Activated CD4-positive, alpha-beta T cell treated with anti-CD3 and anti-CD28 coated beads, Interleukin-2, amount 50 U/mL, for 48 hours (primary cell): ENCODE data around the gene TGFBR1.

Experiments
- DNase-seq, 2 experiments: peaks; one replicate each; pipeline ENCODE4 v3.0.0-alpha.2; 2020

The TGFBR1 gene

GRCh38 chr9:99108131-99108530, 3.2 kb downstream of the TGFBR1 start:
- no peak for DNase-seq

GRCh38 chr9:99109522-99109921, 4.6 kb downstream of the TGFBR1 start:
- no peak for DNase-seq

DNA sequence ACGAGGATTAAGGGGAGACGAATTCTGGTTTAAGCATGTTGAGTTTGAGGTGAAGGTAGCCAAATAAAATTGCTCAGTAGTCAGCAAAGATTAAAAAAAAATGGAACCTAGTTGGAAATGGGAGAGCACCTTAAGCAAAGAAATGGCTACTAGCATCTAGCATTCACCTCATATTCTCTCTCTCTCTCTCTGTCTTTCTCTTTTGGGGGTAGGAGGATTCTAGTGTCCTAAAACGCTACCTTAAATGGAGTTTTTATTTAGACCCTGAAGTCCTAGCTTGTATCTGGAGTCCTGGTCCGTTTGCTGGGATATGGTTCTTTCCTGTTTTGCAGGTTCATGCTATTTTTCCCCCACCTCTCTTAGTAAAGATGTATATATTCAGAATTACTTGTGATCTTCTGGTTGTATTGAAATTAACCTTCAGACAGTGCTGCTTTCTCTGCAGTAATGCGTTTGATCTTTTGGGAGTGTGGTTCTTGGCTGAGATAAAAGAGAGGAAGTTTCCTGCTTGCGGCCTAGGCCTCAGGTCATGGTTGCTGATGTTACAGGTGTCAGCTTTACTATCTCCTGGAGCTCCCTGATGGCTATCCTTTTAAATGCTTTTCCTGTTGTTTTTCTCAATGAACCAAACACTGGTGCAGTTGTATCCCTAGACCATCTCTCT, 8.0 kb downstream of the TGFBR1 start:
- DNase-seq: no peak

DNA sequence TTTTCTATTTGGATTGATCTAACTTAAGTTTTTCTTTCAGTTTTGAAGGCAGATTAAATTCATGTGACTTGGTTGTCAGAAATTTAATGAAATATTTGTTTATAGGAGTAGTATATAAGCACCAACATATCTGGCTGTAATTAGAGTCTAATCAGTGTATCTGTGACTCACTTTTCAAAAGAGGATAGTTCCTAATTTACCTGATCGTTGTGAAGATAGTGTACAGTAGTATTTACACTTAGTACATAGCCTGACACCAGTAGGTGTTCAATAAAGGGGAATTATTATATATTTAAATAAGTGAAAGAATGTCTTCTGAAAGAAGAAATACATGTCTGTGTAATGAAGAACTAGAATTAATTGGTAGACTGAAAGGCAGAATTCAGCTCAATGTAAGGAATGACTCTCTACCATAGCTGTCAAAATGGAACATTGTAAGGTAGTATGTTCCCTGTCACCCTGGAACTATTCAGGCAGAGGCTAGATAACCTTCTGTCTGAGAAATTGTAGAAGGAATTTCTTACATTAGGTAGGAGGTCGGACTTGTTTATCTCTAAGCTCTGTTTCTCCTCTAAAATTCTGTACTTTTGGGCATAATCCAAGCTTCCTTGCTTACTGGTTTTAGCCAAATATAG, 8.6 kb downstream of the TGFBR1 start:
- no peak for DNase-seq

DNA sequence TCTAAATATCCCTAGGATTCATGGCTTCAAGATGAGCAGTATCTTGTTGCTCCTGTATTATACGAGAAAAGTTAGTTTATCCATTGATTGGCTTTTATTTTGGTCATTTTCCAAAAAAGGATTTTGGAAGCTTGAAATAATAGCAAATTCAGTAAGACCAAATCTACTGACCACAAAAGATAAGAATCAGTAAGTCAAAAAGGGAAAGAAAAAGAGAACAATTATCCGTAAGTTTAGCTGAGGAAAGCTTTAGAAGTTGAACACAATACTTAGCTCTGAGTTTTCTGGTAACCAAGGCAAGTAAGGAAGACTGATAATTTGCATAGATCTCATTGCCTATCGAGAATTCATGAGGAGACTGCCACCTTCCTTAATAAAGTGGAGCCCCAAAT, 9.1 kb downstream of the TGFBR1 start:
- DNase-seq: no peak

DNA sequence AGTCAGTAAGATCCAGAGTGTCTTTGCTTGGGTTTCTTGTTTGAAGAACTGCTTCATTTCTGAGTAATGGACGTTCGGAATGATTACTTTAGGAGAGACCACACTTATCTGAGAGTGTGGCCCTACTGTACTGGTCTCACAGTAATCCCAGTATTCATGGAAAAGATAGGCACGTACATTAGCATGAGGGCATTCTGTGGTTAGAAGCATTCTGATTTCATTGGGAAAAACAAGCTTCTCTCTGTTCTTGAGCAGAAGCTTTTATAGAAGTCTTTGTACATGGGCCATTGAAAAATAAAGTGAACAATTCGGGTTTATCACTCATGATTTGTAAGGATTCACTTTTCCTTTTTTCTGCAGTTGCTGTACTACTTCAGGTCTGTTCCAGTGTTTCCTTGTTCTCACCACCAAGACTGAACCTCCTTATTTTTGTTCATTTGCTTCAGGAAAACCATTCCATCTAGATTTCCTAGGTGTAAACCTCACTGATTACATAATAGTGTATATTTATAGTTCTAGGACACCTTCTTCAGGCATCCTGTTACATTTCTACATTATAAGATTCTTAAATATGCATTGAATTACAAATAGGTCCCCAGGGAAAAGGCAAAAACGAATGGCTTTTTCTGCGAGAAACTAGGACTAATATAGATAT, 10.1 kb downstream of the TGFBR1 start:
- DNase-seq: no peak

DNA sequence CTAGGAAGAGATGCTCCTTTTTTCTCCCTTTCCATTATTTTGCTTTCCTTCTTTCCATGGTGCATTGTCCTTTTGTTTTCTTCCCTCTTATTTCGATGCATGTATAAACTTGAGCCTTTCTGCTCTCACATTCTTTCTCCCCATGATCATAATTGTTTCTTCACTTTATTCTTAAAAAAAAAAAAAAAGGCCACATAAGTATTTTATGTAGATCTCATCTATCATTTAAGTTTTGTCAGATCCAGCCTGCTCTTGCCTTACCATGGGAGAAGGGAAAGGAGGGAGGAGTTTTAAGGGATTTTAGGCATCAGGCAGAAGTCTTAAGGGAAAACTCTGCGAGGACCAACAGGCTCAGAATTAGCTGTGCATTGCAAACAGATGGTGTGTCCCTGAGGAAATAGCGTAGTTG, 11.1 kb downstream of the TGFBR1 start:
- DNase-seq: no peak

DNA sequence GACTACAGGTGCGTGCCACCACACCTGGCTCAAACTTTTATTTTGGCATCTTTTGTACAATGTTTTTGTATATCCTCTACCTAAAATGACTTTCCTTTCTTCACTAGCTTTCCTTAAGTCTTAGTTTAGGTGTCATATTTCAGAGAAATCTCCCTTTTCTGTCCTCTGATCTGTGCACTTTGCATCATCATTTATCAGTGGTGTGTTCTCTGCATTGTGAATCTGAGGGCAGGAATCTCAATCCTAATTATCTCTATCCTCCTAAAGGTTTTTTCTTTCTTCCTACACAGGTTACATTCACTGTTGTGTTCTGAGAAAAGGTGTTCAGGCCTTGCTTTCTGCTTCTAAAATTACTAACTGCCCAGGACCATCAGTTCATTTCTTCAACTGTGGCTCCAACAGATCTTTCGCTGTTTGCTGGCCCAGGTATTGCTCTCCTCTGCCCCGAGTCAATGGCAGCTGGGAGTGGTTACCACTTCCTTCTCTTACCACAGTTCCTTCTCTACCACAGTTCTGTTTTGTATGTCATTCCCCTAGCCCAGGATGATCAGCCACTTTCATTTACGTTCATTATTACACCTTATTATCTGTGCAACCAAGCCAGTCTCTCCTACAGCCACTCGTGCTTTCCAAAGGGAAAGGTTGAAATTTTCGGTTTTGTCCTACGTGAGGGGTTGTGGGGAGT, 14.0 kb downstream of the TGFBR1 start:
- peak; percentile 46 to 62 for DNase-seq

GRCh38 chr9:99119976-99120655, 15.2 kb downstream of the TGFBR1 start:
- DNase-seq: no peak

DNA sequence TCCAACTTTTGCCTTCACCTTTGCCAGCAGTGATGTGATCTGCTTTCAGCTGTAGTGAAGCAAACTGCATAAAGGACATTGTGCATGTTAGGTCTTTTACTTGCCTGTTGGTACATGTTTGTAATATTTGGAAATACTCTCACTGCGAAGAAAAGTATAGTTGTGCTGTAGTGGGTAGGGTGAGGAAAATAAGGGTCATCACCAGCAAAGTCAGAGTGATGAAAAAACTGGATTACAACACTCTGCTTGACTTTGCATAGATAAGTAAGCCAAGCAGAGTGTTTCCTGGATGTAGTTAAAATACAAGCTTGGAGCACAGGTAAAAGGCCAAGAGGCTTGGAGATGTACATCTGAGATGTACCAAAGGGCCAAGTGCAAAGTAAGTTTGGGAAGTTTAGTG, 16.7 kb downstream of the TGFBR1 start:
- no peak for DNase-seq

- DNase-seq: no peak
Observed at GRCh38 chr9:99124534-99125255, 19.8 kb downstream of the TGFBR1 start.

DNA sequence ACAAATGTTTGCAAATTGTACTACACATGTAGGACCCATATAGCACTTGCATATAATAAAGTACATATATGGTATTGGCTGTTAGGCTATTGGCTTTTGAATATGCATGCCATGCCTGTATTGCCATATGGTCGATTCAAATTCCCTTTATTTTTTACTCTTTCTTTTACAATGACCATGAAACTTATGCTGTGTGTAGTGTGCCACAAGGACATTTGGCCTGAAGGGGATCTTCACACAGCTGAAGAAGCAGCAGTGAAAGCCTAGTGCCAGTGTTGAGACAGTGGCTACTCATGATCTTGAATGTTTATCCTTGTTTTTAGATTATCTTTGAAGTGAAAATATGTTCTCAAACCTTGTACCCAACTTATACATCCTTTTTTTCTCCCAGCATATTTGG, 20.5 kb downstream of the TGFBR1 start:
- no peak for DNase-seq

DNA sequence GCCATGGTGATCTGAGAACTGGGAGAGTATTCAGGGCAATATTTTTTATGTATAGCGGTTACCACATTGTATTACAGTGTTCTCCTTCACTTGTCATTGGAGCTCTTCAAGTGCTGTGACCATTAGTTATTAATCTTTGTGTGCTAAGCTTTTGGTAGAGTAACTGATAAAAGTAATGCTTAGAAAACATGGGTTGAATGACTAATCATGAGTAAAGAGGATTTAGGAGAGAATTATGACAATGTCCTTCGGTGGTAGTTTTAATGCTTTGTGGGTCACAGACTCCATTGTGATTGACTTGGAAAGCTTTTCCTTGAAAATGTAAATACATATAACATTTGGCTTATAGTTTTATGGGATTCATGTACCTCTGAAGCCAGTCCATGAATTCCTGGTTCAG, 21.4 kb downstream of the TGFBR1 start:
- no peak for DNase-seq

- no peak for DNase-seq
Observed at GRCh38 chr9:99127356-99128132, 22.6 kb downstream of the TGFBR1 start.

DNA sequence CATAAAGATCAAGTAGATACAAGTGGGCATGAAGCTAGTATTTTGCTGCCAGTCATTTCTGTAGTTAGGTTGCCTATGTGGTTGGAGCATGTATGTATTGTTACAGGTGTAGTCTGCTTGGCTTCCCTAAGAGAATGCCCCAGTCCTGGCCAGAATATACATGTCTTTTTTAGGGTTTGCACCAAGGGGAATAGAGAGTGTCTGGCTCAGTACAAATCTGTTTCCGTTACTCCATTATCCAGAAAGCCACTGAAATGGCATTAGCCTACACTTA, 23.2 kb downstream of the TGFBR1 start:
- DNase-seq: no peak

DNA sequence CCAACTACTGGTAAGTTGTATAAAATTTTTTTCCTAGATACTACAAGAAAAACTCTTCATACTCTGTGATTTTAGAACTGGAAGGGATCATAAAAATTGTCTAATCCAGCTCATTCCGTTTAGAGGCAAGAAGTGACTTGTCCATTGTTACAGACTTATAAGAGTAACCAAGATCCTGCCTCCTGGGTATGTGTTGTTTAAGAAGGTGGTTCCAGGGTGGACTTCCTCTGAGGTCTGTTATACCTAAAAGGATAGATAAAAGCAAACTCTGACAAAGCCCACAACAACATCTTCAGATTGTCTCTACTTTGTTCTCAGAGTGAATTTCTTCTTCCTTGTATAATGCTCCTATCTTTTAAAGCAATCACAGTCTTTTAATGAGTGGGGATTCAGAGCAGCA, 24.2 kb downstream of the TGFBR1 start:
- DNase-seq: no peak

- DNase-seq: no peak
Observed at GRCh38 chr9:99130069-99130468, 25.2 kb downstream of the TGFBR1 start.

GRCh38 chr9:99133145-99133544, 28.2 kb downstream of the TGFBR1 start:
- DNase-seq: no peak

DNA sequence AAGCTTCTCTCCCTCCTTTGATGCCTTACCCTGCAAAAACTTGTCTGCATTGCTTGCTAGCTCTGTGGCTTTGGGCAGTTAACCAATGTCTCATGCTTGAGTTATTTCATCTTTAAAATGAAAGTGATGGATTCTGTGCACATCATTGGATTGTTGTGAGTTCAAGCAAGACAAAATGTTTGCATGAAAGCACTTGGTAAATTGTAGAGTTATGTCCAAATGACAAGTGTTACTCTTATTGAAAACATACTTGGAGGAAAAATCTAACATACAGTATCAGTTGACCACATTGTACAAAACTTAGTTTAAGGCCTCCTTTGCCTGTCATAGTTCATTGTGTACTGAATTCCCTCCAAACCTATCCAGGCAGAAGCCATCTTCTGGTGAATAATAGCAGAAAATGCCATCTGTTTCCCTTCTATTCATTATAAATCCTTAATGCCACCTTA, 30.0 kb downstream of the TGFBR1 start:
- no peak for DNase-seq

DNA sequence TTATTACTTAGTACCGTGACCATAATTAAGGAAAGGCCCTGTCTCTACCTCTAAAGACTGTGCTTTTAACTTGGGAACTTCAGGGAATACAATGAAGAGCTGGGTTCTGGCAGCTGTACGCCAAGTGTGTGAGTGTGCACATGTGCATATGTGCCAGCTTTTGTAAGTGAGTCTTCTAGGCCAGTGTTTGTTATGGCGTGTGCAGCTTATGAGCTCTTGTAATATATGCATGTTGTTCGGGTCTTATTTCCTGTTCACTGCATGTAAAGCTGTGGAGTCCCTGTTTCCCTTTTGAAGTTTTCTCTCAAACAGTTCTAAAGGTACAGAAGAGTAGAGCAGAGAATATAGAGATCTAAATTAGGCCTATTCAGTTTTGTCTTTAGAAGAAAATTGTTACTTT, 30.5 kb downstream of the TGFBR1 start:
- no peak for DNase-seq

DNA sequence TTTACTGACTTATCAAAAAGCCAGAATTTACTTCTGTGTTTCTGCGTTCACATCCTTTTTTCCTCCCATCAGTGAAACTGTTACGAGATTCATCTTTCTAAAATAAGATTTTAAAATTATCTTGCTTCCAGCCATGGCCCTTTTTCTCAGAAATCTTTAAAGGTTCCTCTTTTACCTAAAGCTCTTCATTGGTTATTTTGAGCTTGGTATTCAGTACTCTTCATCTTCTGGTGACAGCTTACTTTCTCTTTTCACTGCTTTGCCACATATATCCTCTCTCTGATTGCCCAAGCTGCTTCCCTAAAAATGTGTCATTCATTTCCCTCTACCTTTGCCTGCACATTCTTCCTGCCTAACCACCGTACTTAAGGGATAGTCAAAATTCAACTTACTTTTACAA, 32.3 kb downstream of the TGFBR1 start:
- DNase-seq: no peak

DNA sequence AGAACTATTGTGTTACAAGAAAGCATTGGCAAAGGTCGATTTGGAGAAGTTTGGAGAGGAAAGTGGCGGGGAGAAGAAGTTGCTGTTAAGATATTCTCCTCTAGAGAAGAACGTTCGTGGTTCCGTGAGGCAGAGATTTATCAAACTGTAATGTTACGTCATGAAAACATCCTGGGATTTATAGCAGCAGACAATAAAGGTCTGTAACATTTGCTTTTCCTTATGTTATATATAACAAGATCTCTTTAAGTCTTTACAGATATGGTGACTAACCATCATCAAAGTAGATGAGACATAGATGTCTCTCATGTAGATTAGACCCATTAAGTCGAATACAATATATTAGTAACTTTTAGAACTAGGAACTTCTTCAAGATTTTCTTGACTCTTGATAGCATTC, 33.0 kb downstream of the TGFBR1 start:
- no peak for DNase-seq
